Ureter (tissue), 1 donor: ENCODE data around the gene EPHX1. TPM values are rescaled to one million over a fixed set of nuclear protein-coding genes. Genes with fewer than 3 reads are reported as not detected.
A peak's percentile ranks its signal among the peaks of the same experiment; 100 is the strongest.
"Not testable (repeated sequence)": the region's sequence is repeated elsewhere in the genome, so short reads cannot be mapped to it uniquely, and the experiment has no call there.

Source experiments
- DNase-seq: peaks from one replicate; pipeline ENCODE4 v3.0.0-alpha.2; 2020; ENCODE audit warnings: low spot score
- total RNA-seq: library from RNA; stranded (reverse); gene quantifications from one replicate; pipeline ENCODE4 v1.2.4, GENCODE V29; 2023
- donor health status: DM: yes; HTN: yes; CAD: no.

Gene EPHX1
- total RNA-seq: 116 TPM

- peak; percentile 92 for DNase-seq
Measured at GRCh38 chr1:225809842-225810578, at the start of gene EPHX1. TSS of gene EPHX1 (plus strand) at chr1:225810124. CDS start at chr1:225828730, 18,606 bp downstream.

GRCh38 chr1:225760531-225760930, 49.4 kb upstream of the EPHX1 start:
- DNase-seq: no peak

GRCh38 chr1:225761395-225761794, 48.5 kb upstream of the EPHX1 start:
- not testable (repeated sequence) for DNase-seq

GRCh38 chr1:225762002-225762441, 47.9 kb upstream of the EPHX1 start:
- no peak for DNase-seq

- DNase-seq: no peak
Measured at GRCh38 chr1:225762444-225762843, 47.5 kb upstream of the EPHX1 start.

GRCh38 chr1:225763716-225764548, 46.0 kb upstream of the EPHX1 start:
- peak; percentile 51 for DNase-seq

- peak; percentile 41 for DNase-seq
Measured at GRCh38 chr1:225765982-225766674, 43.8 kb upstream of the EPHX1 start.

- DNase-seq: peak; percentile 67
Measured at GRCh38 chr1:225766967-225767633, 42.8 kb upstream of the EPHX1 start.

- DNase-seq: peak; percentile 78
Measured at GRCh38 chr1:225767634-225768540, 42.0 kb upstream of the EPHX1 start.

- no peak for DNase-seq
Measured at GRCh38 chr1:225768662-225769426, 41.1 kb upstream of the EPHX1 start.

- no peak for DNase-seq
Measured at GRCh38 chr1:225769687-225770086, 40.2 kb upstream of the EPHX1 start.

- no peak for DNase-seq
Measured at GRCh38 chr1:225770561-225771248, 39.2 kb upstream of the EPHX1 start.

- no peak for DNase-seq
Measured at GRCh38 chr1:225771661-225772322, 38.1 kb upstream of the EPHX1 start.

- peak; percentile 93 for DNase-seq
Measured at GRCh38 chr1:225772323-225772768, 37.6 kb upstream of the EPHX1 start.

GRCh38 chr1:225772848-225773247, 37.1 kb upstream of the EPHX1 start:
- no peak for DNase-seq

GRCh38 chr1:225774281-225775147, 35.4 kb upstream of the EPHX1 start:
- DNase-seq: no peak

- no peak for DNase-seq
Measured at GRCh38 chr1:225776294-225776693, 33.6 kb upstream of the EPHX1 start.
